HepG2 (cell line): Measurements from ENCODE around the gene RSPH10B. TPM values are rescaled to one million over a fixed set of nuclear protein-coding genes. Genes with fewer than 3 reads are reported as not detected.
A peak's percentile ranks its signal among the peaks of the same experiment; 100 is the strongest.

Experiments
- CEBPB ChIP-seq: IDR thresholded peaks from 2 replicates; pipeline ENCODE4 v1.6.1; 2011; ENCODE audit warnings: low read depth, low read length, improper control_type of control experiment, borderline replicate concordance
- CREB1 ChIP-seq, 2 experiments: fragments of 450-650 bp in 1 of 2; IDR thresholded peaks; 2 replicates each; pipeline ENCODE4 v1.6.1; 2016 to 2017; ENCODE audit warnings: control low read depth in 1 of 2, mild to moderate bottlenecking in 1 of 2, missing compliant biosample characterization in 1 of 2, missing genetic modification characterization in 1 of 2
- CSRNP1 ChIP-seq: sonication (generic); formaldehyde crosslinking; IDR thresholded peaks from 2 replicates; pipeline ENCODE4 v1.8.1; 2023; ENCODE audit warnings: mild to moderate bottlenecking, missing genetic modification reagents
- FOXA1 ChIP-seq, 2 experiments: fragments of 450-650 bp in 1 of 2; sonication (generic) in 1 of 2; formaldehyde crosslinking in 1 of 2; IDR thresholded peaks; 2 replicates each; pipeline versions ENCODE4 v1.4.0 to v1.6.1; 2016 to 2020; ENCODE audit warnings: missing genetic modification reagents in 1 of 2
- GMEB1 ChIP-seq: sonication (generic); formaldehyde crosslinking; IDR thresholded peaks from 2 replicates; pipeline ENCODE4 v1.5.1; 2020; ENCODE audit warnings: missing genetic modification reagents, mild to moderate bottlenecking, borderline replicate concordance
- HNF1B ChIP-seq: sonication (generic); formaldehyde crosslinking; IDR thresholded peaks from 2 replicates; pipeline ENCODE4 v1.5.1; 2020; ENCODE audit warnings: mild to moderate bottlenecking, moderate library complexity, missing genetic modification reagents
- KLF6 ChIP-seq: IDR thresholded peaks from 2 replicates; pipeline ENCODE4 v1.8.0; 2016; ENCODE audit warnings: missing biosample characterization, missing genetic modification reagents
- MXD3 ChIP-seq: IDR thresholded peaks from 2 replicates; pipeline ENCODE4 v1.6.1; 2016; ENCODE audit warnings: mild to moderate bottlenecking, missing biosample characterization, missing genetic modification reagents
- MZF1 ChIP-seq: sonication (generic); formaldehyde crosslinking; IDR thresholded peaks from 2 replicates; pipeline ENCODE4 v1.8.1; 2023; ENCODE audit warnings: mild to moderate bottlenecking, missing genetic modification reagents, borderline replicate concordance
- NCOA1 ChIP-seq: sonication (generic); formaldehyde crosslinking; IDR thresholded peaks from 2 replicates; pipeline ENCODE4 v1.9.0; 2021; ENCODE audit warnings: missing genetic modification reagents
- POLR2A ChIP-seq, 2 experiments: IDR thresholded peaks; 2 replicates each; pipeline ENCODE4 v1.6.1; 2011; ENCODE audit warnings: low read depth in 2 of 2, low read length in 2 of 2, mild to moderate bottlenecking in 1 of 2, moderate library complexity in 1 of 2; ENCODE audit not compliant: insufficient read depth in 1 of 2
- SAFB2 ChIP-seq: sonication (generic); formaldehyde crosslinking; IDR thresholded peaks from 2 replicates; pipeline ENCODE4 v1.5.1; 2020; ENCODE audit warnings: missing genetic modification reagents, low read depth, mild to moderate bottlenecking, borderline replicate concordance
- TBX3 ChIP-seq: fragments of 450-650 bp; IDR thresholded peaks from 2 replicates; pipeline ENCODE4 v1.6.1; 2017; ENCODE audit warnings: antibody characterized with exemption, mild to moderate bottlenecking, inconsistent platforms, borderline replicate concordance
- TEAD3 ChIP-seq: optimal IDR thresholded peaks from 2 replicates; pipeline ENCODE3; 2016; ENCODE audit warnings: borderline replicate concordance
- ZNF329 ChIP-seq: sonication (generic); formaldehyde crosslinking; IDR thresholded peaks from 2 replicates; pipeline ENCODE4 v1.9.0; 2021; ENCODE audit warnings: low read depth, mild to moderate bottlenecking, missing genetic modification reagents
- ZNF362 ChIP-seq: sonication (generic); formaldehyde crosslinking; IDR thresholded peaks from 2 replicates; pipeline ENCODE4 v1.4.0; 2020; ENCODE audit warnings: missing genetic modification reagents, mild to moderate bottlenecking, borderline replicate concordance
- ZNF460 ChIP-seq: sonication (generic); formaldehyde crosslinking; IDR thresholded peaks from 2 replicates; pipeline ENCODE4 v1.5.1; 2020; ENCODE audit warnings: missing genetic modification reagents, mild to moderate bottlenecking, borderline replicate concordance
- ZNF512 ChIP-seq: sonication (generic); formaldehyde crosslinking; IDR thresholded peaks from 2 replicates; pipeline ENCODE4 v1.4.0; 2020; ENCODE audit warnings: mild to moderate bottlenecking, missing genetic modification reagents
- polyA plus RNA-seq, 8 experiments: library from polyadenylated mRNA; depleted of rRNA in 3 of 8; stranded (reverse) in 7 of 8; unstranded in 1 of 8; fragments of >200 nt; fragmentation: Illumina TruSeq in 4 of 8; extraction: Trizol in 4 of 8; gene quantifications; 2 replicates each; pipeline versions ENCODE4 v1.2.1 to v1.2.3, GENCODE V29; 2011 to 2016; ENCODE audit warnings: low read depth in 4 of 8, missing spikeins in 1 of 8, mixed read lengths in 1 of 8; ENCODE audit not compliant: insufficient read depth in 1 of 8
- total RNA-seq, 5 experiments: library from RNA; depleted of rRNA; stranded (reverse); fragments of >200 nt; fragmentation: Illumina TruSeq; extraction: Trizol; gene quantifications; 2 replicates each; pipeline ENCODE4 v1.2.3, GENCODE V29; 2016; ENCODE audit warnings: low read depth in 1 of 5

RSPH10B gene
- total and polyA plus RNA-seq, 2 of the 13 experiments (the other 11 are each of a cell fraction or from before 2014, with no cell fraction given), result not detected

GRCh38 chr7:6012355-6013104 lies 42.0 kb upstream of the RSPH10B start (continued):
- TF ChIP-seq MXD3 (CRISPR knock-in tag) (0 out of 2 replicates have a peak, but pooled peaks have one; percentile 1), CREB1 (IDR thresholded peaks at IDR 0.05) (no peak), CREB1 (CRISPR knock-in tag; IDR thresholded peaks at IDR 0.05) (peak; percentile 51), TEAD3 (CRISPR knock-in tag) (no peak), CSRNP1 (CRISPR knock-in tag) (no peak), TBX3 (peak; percentile 75; the same call in 1 of the 2 replicates), MZF1 (no peak), GMEB1 (no peak), POLR2A (IDR thresholded peaks at IDR 0.05; ENCODE audit: insufficient read depth in 1 of 2, low read depth in 2 of 2, low read length in 2 of 2) (peak in 1 of 2 experiments; percentile 8; a peak in 1 of 4 replicates), SAFB2 (CRISPR knock-in tag) (no peak), HNF1B (CRISPR knock-in tag) (no peak), KLF6 (no peak), FOXA1 (IDR thresholded peaks at IDR 0.05) (0 out of 2 replicates have a peak, but pooled peaks have one; percentile 19), FOXA1 (CRISPR knock-in tag; IDR thresholded peaks at IDR 0.05) (peak; percentile 49), ZNF512 (CRISPR knock-in tag) (no peak), ZNF362 (CRISPR knock-in tag) (0 out of 2 replicates have a peak, but pooled peaks have one; percentile 44), NCOA1 (CRISPR knock-in tag) (no peak), CEBPB (peak; percentile 89), ZNF329 (CRISPR knock-in tag) (no peak), ZNF460 (peak; percentile 40; the same call in 1 of the 2 replicates)
